GM21619 (cell line): ENCODE results near the gene URGCP.
"Not testable (repeated sequence)": the region's sequence is repeated elsewhere in the genome, so short reads cannot be mapped to it uniquely, and the experiment has no call there.

ENCODE experiments used
- ATAC-seq: cut with Tn5 transposase; IDR thresholded peaks from one replicate; pipeline ENCODE4 v1.9.1; 2021; ENCODE audit not compliant: unreplicated experiment

The URGCP gene

DNA sequence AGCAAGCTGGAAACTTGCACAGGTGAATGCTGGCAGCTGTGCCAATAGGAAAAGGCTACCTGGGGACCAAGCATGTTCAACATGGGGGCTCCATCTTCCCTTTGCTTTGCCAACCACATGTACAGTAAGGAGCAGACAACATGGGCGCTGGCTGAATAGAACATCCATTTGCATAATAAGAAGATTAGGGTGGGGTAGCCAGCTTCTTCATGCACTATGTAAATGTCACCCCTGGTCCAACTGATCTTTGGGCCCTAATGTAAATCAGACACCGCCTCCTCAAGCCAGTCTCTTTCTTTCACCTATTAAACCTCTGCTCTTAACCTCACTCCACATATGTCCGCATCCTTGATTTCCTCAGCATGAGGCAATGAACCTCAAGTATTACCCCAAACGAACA is 63.1 kb downstream of the URGCP start:
- no peak for ATAC-seq

DNA sequence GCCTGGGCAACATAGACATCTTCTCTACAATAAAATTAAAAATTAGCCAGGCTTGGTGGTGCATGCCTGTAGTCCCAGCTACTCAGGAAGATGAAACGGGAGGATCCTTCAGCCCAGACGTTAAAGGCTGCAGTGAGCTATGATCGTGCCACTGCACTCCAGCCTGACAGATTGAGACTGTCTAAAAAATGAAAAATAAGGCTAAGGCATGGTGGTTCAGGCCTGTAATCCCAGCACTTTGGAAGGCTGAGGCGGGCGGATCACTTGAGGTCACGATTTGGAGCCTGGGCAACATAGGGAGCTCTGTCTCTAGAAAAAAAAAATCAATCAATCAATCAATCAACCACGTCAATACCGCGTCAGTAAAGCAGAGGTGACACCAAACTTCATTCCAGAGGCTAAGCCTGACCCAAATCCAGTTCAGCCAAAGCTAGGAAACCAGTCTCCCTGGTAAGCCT is 68.2 kb downstream of the URGCP start:
- no peak for ATAC-seq

DNA sequence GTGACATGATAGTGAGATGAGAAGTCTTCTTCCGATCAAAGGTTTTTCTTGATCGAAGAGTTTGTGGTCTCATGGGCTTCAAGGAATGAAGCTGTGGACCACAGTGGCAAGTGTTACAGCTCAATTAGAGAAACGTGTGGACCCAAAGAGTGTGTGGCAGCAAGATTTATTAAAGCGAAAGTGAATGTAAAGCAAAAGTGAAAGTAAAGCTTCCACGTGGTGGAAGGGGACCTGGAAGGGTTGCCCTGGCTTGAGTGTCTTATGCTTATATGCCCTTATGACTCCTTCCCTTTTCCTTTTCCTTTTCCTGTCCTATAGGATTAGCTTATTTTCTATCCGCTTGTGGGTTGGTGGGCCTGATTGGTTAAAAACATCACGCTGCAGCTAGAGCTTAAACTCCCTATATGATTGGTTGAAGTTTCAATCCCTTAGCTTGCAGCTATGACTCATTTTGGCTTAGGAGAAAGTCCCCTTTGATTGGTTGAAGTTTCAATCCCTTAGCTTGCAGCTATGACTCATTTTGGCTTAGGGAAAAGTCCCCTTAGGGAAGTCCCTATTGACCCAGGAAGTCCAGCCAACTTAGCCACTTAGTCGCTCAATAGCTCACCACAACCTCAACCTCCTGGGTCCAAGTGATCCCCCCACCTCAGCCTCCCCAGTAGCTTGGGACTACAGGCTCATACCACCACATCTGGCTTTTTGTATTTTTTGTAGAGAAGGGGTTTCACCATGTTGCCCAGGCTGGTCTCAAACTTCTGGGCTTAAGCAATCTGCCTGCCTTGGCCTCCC is 71.7 kb downstream of the URGCP start:
- ATAC-seq = peak; percentile 43

DNA sequence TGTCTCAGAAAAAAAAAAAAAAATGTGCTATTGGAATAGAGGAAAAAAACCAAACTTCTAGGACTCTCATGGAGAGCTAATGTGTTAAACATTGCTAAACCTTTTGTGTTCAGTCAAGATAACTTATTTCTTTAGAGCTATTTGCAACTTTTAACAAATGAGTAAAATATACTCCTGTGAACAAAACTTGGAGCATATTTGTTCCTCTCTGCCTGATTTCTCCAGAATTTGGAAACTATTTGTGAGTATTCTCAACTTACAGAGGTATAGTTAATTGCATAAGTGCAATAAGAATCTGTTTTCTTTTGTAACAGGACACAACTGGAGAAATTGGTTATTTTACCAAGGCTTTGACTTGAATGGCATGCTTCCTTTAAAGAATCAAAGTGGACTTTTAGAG is 75.5 kb downstream of the URGCP start:
- not testable (repeated sequence) for ATAC-seq
